ENCODE results near the gene RPL22L1.
"Not testable (repeated sequence)": the region's sequence is repeated elsewhere in the genome, so short reads cannot be mapped to it uniquely, and the experiment has no call there.

Gene RPL22L1

DNA sequence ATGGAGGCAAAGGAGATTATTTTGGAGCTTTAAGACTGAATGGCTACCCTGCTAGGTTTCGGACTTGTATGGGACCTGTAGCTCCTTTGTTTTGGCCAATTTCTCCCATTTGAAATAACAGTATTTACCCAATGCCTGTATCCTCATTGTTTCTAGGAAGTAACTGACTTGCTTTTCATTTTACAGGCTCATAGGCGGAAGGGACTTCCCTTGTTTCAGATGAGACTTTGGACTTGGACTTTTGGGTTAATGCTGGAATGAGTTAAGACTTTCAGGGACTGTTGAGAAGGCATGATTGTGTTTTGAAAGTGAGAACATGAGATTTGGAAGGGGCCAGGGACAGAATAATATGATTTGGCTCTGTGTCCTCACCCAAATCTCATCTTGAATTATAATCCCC is 28.0 kb upstream of the RPL22L1 start:
- TF ChIP-seq, protein P1, sequence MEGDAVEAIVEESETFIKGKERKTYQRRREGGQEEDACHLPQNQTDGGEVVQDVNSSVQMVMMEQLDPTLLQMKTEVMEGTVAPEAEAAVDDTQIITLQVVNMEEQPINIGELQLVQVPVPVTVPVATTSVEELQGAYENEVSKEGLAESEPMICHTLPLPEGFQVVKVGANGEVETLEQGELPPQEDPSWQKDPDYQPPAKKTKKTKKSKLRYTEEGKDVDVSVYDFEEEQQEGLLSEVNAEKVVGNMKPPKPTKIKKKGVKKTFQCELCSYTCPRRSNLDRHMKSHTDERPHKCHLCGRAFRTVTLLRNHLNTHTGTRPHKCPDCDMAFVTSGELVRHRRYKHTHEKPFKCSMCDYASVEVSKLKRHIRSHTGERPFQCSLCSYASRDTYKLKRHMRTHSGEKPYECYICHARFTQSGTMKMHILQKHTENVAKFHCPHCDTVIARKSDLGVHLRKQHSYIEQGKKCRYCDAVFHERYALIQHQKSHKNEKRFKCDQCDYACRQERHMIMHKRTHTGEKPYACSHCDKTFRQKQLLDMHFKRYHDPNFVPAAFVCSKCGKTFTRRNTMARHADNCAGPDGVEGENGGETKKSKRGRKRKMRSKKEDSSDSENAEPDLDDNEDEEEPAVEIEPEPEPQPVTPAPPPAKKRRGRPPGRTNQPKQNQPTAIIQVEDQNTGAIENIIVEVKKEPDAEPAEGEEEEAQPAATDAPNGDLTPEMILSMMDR (conservative IDR thresholded peaks at IDR 0.05; ENCODE audit: low read depth, low read length) = no peak
- H3K36me3 ChIP-seq (ENCODE audit: insufficient read depth) = no peaks in the 10 kb centered on the region
- H3K4me2 ChIP-seq = no peak overlapping the region
- H3K79me2 ChIP-seq (ENCODE audit: insufficient read depth, low read depth) = no peaks in the 10 kb centered on the region
- no peak overlapping the region for H3K27ac ChIP-seq
- H3K4me1 ChIP-seq (ENCODE audit: low read depth, poor library complexity, severe bottlenecking) = no peaks in the 10 kb centered on the region
- H3K27me3 ChIP-seq (ENCODE audit: insufficient read depth, low read depth) = no peaks in the 10 kb centered on the region
- no peak overlapping the region for H2AFZ ChIP-seq (ENCODE audit: low read depth)
- no peak overlapping the region for H3K9ac ChIP-seq
- H3K4me3 ChIP-seq (IDR thresholded peaks at IDR 0.05; ENCODE audit: insufficient read depth, low read depth, low read length) = no peak overlapping the region
- no peaks in the 10 kb centered on the region for H4K20me1 ChIP-seq (ENCODE audit: insufficient read depth)

DNA sequence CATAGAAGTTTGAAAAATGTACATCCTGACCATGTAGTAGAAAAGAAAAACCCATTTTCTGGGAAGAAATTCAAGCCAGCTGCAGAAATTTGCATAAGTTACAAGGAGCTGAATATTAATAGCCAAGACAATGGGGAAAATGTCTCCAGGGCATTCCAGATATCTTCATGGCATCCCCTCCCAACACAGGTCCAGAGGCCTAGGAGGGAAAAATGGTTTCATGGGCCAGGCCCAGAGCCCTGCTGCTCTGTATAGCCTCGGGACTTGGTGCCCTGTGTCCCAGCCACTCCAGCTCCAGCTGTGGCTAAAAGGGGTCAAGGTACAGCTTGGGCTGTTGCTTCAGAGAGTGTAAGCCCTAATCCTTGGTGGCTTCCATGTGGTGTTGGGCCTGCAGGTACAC is 27.2 kb upstream of the RPL22L1 start:
- not testable (repeated sequence) for H3K27me3 ChIP-seq (ENCODE audit: insufficient read depth, low read depth)

DNA sequence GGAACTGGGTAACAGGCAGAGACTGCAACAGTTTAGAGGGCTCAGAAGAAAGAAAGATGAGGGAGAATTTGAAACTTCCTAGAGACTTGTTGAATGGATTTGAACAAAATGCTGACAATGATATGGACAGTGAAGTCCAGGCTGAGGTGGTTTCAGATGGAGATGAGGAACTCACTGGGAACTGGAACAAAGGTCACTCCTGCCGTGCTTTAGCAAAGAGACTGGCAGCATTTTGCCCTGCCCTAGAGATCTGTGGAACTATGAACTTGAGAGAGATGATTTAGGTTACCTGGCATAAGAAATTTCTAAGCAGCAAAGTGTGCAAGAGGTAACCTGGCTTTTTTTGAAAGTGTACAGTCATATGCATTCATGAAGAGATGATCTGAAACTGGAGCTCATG is 26.8 kb upstream of the RPL22L1 start:
- H3K27ac ChIP-seq = no peak overlapping the region
- no peaks in the 10 kb centered on the region for H3K79me2 ChIP-seq (ENCODE audit: insufficient read depth, low read depth)
- no peak overlapping the region for H3K4me3 ChIP-seq (IDR thresholded peaks at IDR 0.05; ENCODE audit: insufficient read depth, low read depth, low read length)
- no peaks in the 10 kb centered on the region for H3K4me1 ChIP-seq (ENCODE audit: low read depth, poor library complexity, severe bottlenecking)
- H4K20me1 ChIP-seq (ENCODE audit: insufficient read depth) = no peaks in the 10 kb centered on the region
- H3K27me3 ChIP-seq (ENCODE audit: insufficient read depth, low read depth) = no peaks in the 10 kb centered on the region
- H3K9ac ChIP-seq = no peak overlapping the region
- H3K4me2 ChIP-seq = no peak overlapping the region
- no peak overlapping the region for H2AFZ ChIP-seq (ENCODE audit: low read depth)
- TF ChIP-seq, protein P1 (conservative IDR thresholded peaks at IDR 0.05; ENCODE audit: low read depth, low read length) = no peak
- H3K36me3 ChIP-seq (ENCODE audit: insufficient read depth) = no peaks in the 10 kb centered on the region

More for the DNA sequence above, 27.2 kb upstream of the RPL22L1 start:
- H3K36me3 ChIP-seq (ENCODE audit: insufficient read depth); H4K20me1 ChIP-seq (ENCODE audit: insufficient read depth); H3K4me1 ChIP-seq (ENCODE audit: low read depth, poor library complexity, severe bottlenecking); H3K4me2 ChIP-seq; H3K4me3 ChIP-seq (IDR thresholded peaks at IDR 0.05; ENCODE audit: insufficient read depth, low read depth, low read length); H3K27ac ChIP-seq; H3K79me2 ChIP-seq (ENCODE audit: insufficient read depth, low read depth); H3K9ac ChIP-seq; H2AFZ ChIP-seq (ENCODE audit: low read depth): not testable (repeated sequence)

DNA sequence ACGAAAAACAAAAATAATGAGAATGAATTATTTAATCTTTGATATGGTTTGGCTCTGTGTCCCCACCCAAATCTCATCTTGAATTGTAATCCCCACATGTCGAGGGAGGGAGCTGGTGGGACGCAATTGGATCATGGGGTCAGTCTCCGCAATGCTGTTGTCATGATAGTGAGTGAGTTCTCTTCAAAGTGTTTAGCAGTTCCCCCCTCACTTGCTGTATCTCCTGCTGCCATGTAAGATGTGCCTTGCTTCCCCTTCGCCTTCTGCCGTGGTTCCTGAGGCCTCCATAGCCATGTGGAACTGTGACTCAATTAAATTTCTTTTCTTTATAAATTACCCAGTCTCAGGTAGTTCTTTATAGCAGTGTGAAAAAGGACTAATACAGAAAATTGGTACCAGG is 26.3 kb upstream of the RPL22L1 start:
- not testable (repeated sequence) for H2AFZ ChIP-seq (ENCODE audit: low read depth); H3K9ac ChIP-seq

DNA sequence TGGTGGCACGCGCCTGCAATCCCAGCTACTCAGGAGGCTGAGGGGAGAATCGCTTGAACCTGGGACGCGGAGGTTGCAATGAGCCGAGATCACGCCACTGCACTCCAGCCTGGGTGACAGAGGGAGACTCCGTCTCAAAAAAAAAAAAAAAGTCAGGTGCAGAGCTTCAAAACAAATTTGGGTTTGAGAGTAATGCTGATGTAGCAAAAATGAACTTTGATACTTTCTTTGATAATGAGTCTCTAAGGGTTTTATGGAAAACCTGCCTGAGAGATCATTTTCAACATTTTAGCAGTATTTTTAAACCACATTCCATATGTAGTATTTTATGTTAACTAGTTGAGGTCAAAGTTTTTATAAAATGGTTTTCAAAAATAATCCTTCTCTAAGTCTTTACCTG is 23.9 kb upstream of the RPL22L1 start:
- H3K4me3 ChIP-seq (IDR thresholded peaks at IDR 0.05; ENCODE audit: insufficient read depth, low read depth, low read length) = no peak overlapping the region
- no peaks in the 10 kb centered on the region for H4K20me1 ChIP-seq (ENCODE audit: insufficient read depth)
- H3K4me1 ChIP-seq (ENCODE audit: low read depth, poor library complexity, severe bottlenecking) = no peaks in the 10 kb centered on the region
- no peaks in the 10 kb centered on the region for H3K36me3 ChIP-seq (ENCODE audit: insufficient read depth)
- TF ChIP-seq, protein P1 (conservative IDR thresholded peaks at IDR 0.05; ENCODE audit: low read depth, low read length) = no peak
- no peak overlapping the region for H3K4me2 ChIP-seq
- H2AFZ ChIP-seq (ENCODE audit: low read depth) = no peak overlapping the region
- H3K9ac ChIP-seq = no peak overlapping the region
- no peaks in the 10 kb centered on the region for H3K27me3 ChIP-seq (ENCODE audit: insufficient read depth, low read depth)
- H3K27ac ChIP-seq = no peak overlapping the region
- no peaks in the 10 kb centered on the region for H3K79me2 ChIP-seq (ENCODE audit: insufficient read depth, low read depth)

More for the DNA sequence above, 26.3 kb upstream of the RPL22L1 start:
- not testable (repeated sequence) for H3K27me3 ChIP-seq (ENCODE audit: insufficient read depth, low read depth); H3K36me3 ChIP-seq (ENCODE audit: insufficient read depth); H3K4me1 ChIP-seq (ENCODE audit: low read depth, poor library complexity, severe bottlenecking); H3K4me3 ChIP-seq (IDR thresholded peaks at IDR 0.05; ENCODE audit: insufficient read depth, low read depth, low read length); H3K27ac ChIP-seq; H4K20me1 ChIP-seq (ENCODE audit: insufficient read depth); H3K4me2 ChIP-seq; H3K79me2 ChIP-seq (ENCODE audit: insufficient read depth, low read depth)

Data from KMS-11 (cell line).